T-helper 2 cell treated with Interferon-gamma antibody and Interleukin-4, amounts not matched to agents 100 ng/mL and 5 ng/mL, for 36 hours (primary cell): ENCODE measurements around the gene ACY1. TPM values are rescaled to one million over a fixed set of nuclear protein-coding genes. Genes with fewer than 3 reads are reported as not detected.

Experiments used
- intact Hi-C: fragments of 100-400 bp; cut with micrococcal nuclease; formaldehyde crosslinking; loops from one replicate; pipeline ENCODE4 v1.15.1; 2023
- total RNA-seq: library from RNA; stranded (reverse); gene quantifications from 2 replicates; pipeline ENCODE4 v1.2.3, GENCODE V29; 2022

The ACY1 gene
- total RNA-seq, 1 donor from 2014 or later = 31.2 TPM

DNA sequence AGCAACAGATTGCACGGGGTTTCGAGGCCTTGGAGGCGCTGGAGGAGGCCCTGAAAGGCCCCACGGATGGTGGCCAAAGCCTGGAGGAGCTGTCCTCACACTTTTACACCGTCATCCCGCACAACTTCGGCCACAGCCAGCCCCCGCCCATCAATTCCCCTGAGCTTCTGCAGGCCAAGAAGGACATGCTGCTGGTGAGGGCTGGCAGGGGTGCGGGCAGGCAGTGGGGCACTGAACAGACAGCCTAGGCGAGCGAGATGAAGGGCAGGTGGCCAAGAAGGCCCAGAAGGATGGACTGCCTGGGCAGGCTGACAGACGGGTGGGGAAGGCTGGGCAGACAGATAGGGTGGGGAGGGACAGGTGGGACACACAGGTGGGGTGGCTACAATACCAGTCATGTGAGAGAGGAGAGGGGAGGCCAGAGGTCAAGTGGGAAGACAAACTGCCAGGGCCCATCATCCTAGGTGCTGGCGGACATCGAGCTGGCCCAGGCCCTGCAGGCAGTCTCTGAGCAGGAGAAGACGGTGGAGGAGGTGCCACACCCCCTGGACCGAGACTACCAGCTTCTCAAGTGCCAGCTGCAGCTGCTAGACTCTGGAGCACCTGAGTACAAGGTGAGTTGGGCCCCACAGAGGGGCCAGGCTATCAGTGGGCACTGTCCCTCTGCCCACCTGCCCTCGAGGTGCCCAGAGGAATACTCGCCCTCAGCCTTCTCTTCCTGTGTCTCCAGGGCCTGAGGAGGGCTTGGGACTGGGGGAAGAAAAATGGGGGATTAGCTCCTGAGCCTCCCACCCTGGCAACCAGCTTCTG, 38.1 kb upstream of the ACY1 start:
- intact Hi-C loops = loop anchor here (10.0 kb wide), 2 partner anchors 260 to 1330 kb away; partner anchors contain the start of genes CISH and MAPKAPK3

DNA sequence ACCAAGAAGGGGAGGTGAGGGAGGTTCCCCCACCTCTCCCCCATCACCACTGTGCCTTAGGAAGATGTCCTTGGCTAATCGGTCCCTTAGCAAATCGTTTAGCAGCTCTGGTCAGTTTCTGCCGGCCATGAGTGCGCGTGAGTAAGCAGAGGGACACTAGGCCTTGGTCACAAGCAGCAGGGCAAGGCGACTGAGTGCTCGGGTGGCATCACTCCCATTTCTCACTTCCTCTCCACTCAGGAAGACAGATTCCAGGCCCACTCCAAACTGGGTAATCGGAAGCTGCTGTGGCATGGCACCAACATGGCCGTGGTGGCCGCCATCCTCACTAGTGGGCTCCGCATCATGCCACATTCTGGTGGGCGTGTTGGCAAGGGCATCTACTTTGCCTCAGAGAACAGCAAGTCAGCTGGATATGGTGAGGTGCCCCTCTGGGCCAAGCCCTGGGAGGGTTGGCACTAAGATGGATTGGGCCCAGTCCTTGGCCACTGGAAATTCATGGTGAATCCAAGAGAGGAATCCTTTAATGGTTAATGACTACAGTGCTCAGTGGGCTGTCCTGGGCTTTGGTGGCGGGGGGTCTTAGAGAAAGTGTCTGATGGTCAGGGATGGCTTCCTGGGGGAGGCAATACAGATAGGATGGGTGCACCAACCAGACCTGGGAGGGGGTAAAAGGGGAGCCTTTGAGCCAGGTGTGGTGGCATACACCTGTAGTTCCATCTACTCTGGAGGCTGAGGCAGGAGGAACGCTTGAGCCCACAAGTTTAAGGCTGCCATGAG, 37.2 kb upstream of the ACY1 start:
- intact Hi-C loops = loop anchor here (10.0 kb wide), 2 partner anchors 261 to 1331 kb away; partner anchors contain the start of genes CISH and MAPKAPK3

DNA sequence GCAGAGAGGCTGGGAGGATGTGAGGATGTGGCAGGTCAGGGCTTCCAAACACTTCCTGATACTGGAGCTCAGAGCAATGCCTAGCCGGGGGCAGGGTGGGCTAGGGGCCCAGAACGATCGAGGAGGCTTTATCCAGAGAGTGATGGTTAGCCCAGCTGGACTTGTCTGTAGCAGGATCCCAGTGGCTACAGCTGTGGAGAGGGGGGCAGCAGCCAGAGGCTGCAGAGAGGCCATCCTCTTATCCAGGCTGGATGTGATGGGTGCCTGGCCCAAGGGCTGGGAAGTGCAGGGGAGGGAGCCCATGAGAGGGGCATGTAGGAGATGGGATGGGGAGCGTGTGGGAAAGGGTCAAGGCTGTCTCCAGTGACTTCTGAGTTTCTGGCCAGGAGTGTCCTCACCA, 36.5 kb upstream of the ACY1 start:
- intact Hi-C loops = loop anchor here (10.0 kb wide), 2 partner anchors 262 to 1332 kb away; partner anchors contain the start of genes CISH and MAPKAPK3

DNA sequence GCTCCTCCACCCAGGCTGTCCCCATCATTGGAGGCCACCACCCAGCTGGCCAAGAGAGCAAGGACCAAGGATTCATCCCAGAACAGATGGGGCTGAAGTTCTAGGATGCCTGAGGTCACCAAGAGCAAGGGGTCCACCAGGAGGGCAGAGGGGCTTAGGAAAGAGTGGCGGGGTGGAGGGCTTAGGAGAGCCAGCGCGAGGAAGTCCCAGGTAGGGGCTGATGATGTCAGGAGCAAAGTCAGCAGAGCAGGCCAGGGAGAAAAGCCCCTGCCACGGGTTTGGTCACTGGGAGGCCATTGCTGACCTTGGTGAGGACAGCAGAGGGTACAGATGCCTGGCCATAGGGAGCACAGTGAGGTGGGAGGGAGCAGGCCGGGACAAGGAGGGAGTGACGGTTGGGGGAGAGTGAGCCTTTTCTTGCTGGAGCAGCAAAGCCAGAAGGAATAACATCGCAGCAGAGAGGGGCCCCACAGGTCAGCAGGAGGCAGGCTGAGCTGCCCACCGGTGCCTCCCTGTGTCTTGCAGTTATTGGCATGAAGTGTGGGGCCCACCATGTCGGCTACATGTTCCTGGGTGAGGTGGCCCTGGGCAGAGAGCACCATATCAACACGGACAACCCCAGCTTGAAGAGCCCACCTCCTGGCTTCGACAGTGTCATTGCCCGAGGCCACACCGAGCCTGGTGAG, 36.0 kb upstream of the ACY1 start:
- intact Hi-C loops = loop anchor here (10.0 kb wide), 2 partner anchors 263 to 1333 kb away; partner anchors contain the start of genes CISH and MAPKAPK3

DNA sequence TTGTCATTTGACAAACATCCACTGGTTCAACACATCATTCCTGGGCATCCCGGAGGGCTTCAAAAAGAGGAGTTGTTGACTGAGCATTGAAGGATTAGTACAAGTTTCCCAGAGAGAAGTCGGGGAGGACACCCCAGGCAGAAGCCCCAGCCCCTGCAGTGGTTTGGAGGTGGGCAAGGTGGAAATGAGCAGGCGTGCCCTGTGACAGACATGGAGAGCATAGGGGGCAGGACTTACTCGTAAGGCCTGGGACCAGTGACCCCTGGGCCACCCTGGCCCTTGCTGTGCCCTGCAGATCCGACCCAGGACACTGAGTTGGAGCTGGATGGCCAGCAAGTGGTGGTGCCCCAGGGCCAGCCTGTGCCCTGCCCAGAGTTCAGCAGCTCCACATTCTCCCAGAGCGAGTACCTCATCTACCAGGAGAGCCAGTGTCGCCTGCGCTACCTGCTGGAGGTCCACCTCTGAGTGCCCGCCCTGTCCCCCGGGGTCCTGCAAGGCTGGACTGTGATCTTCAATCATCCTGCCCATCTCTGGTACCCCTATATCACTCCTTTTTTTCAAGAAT, 35.2 kb upstream of the ACY1 start:
- intact Hi-C loops = loop anchor here (10.0 kb wide), 2 partner anchors 263 to 1333 kb away; partner anchors contain the start of genes CISH and MAPKAPK3

DNA sequence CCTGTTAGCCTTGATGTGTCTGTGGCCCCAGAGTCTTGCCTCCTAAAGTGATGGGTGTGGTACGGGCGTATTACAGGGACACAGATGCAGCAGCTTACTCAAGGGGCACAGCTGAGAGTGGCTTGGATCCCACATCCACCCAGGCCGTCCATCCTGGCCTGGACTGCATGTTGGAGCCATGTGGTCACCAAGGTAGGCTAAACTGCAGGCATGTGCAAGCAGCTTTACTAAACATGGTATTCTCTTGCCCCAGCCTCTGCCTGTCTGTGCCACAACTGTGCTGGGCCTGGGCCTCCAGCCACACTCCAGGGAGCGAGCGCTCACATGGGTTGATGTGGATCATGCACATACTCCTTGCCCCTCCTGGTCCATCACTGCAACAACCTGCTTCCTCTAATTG, 34.2 kb upstream of the ACY1 start:
- intact Hi-C loops = loop anchor here (10.0 kb wide), 2 partner anchors 264 to 1334 kb away; partner anchors contain the start of genes CISH and MAPKAPK3

DNA sequence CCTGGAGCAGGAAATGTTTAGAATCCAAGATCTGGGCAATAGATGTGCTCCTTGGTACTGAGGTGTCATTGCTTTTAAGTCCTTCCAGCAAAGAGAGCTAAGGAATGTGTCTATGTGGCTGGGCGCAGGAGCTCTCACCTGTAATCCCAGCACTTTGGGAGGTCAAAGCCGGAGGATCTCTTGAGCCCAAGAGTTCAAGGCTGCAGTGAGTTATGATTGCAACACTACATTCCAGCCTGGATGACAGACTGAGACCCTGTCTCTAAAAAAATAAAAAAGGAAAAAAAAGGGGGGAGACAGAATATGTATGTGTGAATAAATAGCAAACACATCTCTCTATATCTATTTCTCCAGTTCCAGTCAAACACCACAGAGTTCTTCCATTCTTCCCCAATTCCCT, 32.4 kb upstream of the ACY1 start:
- intact Hi-C loops = no loop called here

DNA sequence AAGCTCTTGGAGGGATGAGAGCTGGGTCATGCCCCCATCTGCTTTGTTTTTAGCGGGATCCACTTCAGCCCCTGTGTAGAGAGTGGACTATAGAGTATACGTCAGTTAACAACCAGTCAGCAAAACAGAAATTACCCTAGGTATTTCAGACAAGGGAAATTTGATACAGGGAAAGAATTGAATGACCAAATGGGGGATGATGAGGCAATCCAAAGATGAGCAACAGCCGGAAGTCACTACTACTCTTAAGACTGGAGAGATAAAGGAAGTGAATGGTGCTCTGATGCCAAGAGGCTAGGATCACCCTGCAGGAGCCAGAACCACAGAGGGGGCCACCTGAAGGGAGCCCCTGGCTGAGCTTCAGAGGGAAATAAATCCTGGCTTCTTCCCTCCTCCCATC, 29.9 kb upstream of the ACY1 start:
- intact Hi-C loops = no loop called here

DNA sequence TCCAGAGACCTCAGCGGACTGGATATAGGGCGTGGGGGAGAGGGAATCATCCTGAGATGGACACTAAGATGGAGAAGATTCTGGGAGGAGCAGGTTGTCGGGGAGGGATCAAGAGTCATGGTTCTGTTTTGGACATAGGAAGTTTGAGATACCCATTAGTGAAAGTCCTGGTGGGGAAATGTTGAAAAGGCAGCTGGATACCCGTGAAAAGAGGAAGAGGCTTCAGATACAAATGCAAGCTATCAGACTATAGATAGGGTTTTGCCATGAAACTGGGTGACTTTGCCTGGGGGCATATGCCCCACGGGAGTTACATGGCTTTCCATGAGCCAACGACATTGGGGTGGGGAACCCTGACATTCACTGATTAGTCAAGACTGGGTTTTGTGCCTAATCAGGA, 29.2 kb upstream of the ACY1 start:
- intact Hi-C loops = no loop called here

DNA sequence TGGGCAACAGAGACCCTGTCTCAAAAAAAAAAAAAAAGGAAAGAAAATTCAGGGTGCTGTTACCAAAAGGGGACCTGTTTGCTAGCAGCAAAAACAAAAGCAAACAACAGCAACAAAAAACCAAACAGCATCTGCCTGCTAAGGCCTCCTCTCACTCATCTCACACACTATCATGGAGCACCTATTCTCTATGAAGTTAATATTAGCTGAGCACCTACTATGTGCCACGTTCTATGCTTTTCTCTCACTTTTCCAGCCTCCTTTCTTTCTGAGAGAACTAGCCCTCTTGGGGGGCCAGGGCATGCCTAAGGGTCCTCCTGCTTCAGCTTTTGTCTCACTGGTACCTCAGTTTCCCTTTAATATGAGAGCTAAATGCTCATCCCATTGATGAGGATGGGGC, 28.6 kb upstream of the ACY1 start:
- intact Hi-C loops = no loop called here

DNA sequence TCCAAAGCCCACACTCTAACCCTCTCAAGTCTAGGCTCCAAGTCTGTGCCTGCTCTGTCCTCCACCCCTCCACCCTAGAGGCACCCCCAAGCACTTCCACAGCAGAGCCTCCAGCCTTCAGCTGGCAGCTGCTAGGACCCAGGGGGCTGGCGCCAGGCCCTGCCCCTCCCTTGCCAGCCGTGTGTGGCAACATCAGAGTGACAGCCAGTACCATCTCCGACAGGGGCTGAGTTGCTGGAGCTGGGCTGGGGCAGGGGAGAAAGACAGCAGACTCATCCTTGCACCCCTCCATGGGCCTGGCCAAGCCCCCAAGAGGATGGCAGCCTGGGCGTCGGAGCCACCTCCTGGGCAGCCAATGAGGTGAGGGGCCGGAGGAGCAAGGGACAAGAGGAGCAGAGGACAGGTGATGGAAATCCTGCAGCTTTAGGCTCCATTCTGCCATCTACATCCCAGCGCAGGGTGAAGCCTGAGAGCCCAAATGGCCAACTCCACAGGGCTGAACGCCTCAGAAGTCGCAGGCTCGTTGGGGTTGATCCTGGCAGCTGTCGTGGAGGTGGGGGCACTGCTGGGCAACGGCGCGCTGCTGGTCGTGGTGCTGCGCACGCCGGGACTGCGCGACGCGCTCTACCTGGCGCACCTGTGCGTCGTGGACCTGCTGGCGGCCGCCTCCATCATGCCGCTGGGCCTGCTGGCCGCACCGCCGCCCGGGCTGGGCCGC, 28.0 kb upstream of the ACY1 start, which contains the start of gene GPR62:
Gene GPR62 (plus strand): TSS at position 207 of the 718 bp plus-strand sequence. CDS start 272 bp downstream, at position 479.
- intact Hi-C loops = no loop called here

DNA sequence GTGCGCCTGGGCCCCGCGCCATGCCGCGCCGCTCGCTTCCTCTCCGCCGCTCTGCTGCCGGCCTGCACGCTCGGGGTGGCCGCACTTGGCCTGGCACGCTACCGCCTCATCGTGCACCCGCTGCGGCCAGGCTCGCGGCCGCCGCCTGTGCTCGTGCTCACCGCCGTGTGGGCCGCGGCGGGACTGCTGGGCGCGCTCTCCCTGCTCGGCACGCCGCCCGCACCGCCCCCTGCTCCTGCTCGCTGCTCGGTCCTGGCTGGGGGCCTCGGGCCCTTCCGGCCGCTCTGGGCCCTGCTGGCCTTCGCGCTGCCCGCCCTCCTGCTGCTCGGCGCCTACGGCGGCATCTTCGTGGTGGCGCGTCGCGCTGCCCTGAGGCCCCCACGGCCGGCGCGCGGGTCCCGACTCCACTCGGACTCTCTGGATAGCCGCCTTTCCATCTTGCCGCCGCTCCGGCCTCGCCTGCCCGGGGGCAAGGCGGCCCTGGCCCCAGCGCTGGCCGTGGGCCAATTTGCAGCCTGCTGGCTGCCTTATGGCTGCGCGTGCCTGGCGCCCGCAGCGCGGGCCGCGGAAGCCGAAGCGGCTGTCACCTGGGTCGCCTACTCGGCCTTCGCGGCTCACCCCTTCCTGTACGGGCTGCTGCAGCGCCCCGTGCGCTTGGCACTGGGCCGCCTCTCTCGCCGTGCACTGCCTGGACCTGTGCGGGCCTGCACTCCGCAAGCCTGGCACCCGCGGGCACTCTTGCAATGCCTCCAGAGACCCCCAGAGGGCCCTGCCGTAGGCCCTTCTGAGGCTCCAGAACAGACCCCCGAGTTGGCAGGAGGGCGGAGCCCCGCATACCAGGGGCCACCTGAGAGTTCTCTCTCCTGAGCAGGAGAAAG, 27.2 kb upstream of the ACY1 start:
- intact Hi-C loops = no loop called here

DNA sequence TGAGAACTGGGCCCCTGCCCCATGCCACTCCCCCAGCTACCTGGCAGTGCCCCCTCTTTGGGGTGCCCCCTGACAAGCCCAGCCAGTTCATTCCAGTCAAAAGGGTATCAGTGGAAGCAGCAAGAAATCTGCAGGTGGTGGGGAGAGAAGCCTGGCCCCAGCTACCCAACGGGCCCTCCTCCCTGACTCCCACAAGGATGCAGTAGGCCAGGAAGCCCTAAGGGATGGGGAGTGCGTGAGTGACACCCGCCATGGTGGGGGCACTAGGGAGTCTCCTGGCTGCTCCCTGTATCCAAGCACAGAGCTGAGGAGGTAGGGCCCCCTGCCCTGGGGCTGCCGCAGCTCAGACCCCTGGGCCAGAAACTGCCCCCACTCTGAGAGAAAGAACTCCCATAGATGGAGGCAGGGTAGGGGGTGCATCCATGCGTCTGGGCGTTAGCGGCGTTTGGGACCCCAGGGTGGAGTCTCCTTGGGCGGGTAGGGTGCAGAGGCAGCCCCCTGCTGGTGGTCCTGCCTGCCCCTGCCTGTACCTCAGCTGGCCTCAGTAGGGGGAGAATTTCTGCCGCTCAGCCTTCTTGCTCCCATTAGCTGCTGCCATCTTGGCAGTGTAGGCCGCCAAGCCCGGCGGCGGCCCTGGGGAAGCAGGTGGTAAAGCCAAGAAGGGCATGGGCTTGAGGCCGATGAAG, 25.7 kb upstream of the ACY1 start:
- intact Hi-C loops = no loop called here

DNA sequence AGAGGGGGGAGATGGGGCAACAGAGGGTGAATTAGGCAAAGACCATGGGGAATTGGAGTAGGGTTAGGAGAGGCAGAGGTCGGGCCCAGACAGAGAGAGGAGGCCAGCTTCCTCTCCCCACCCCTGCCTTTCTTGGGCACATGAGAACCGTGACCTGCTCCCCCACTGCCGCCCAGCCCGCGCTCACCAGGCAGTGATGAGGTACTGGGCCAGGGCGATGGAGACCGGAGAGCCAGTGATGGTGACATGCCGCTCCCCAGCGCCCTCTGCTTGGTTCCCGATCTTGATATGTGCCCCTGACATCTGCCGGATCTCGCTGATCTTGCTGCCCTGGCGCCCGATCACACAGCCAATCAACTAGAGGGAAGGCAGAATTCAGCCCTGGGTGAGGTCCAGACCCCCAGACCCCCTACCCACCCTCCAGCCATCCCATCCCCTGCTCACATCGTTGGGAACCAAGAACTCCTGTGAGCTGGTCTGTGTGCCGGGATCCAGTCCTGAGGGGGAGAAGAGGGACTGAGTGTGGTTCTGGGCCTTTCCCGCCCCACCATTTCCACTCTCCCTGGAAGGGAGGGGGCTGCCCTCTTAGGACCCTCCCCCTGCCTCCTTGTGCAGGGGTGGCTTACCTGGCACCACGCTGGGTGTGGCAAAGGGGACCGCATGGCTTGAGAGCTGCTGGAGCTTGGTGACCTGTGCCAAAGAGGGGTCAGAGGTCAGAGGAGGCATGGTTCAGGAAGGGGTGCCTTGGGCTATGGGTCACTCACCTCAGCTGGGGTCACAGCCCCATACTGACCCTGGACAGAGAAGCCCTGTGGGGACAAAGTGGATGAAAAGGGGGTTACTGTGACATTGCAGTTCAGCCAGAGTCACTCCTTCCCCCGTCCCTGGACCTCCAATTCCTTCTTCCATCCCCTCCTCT, 24.5 kb upstream of the ACY1 start:
- intact Hi-C loops = no loop called here

DNA sequence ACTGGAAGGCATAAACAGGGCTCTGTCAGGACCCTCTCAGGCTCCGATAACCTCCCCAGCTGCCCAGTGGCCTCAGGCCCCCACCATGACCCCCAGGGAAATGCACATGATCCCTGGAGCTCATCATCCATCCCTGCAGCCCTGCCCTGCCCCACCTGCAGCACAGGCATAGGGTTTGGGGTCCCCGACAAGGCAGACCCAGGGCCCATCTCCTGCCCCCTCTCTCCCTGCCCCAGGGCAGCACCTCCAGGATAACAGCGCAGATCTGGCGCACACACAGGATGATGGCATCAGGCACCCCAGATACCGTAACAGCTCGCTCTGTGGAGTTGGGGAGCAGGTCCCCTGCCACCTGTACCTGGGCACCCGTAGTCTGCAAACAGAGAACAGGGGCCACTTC, 23.7 kb upstream of the ACY1 start:
- intact Hi-C loops = no loop called here

DNA sequence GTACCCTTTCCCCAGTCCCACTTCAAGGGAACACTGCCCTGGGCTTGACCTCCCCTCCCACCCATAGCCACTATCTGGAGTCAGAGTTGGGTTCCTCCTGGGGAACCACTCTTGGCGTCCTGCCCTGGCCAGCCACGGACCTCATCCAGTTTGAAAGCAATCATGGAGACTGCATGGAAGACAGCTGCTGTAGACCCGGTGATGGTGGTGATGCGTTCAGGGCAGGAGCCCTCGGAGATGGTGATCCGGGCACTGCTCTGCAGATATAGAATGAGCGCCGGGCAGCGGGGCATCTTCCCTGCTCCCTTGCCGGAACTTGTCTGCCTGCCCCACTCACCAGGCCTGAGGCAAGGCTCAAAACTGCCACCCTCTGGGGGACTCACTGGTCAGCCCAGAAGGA, 22.9 kb upstream of the ACY1 start:
- intact Hi-C loops = no loop called here

DNA sequence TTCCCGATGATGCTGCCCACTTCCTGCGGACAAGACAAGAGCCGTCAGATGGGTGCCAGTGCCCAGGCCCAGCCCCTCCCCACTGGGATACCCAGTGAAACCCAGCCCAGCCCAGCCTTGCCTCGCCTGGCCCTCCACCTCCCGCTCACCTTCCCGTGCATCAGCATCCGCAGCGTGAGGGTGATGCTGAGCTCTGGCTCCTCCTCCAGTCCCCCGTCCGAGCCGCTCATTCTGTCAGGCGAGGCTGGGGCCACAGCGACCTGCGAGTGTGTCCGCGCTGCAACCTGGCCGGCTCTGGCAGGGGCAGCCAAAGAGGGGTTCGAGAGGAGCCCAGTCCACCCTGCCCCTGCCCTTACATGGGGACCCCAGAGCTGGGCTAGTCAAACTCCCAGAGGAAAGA, 22.3 kb upstream of the ACY1 start:
- intact Hi-C loops = no loop called here
